ENCODE measurements around the gene FBXW7.

Gene FBXW7

GRCh38 chr4:152535903-152536544, at the start of gene FBXW7:
FBXW7 (minus strand) TSS chr4:152536092; CDS start chr4:152411803, 124,289 bp downstream.
- Histone ChIP-seq H3K27ac (ENCODE audit: low read depth, low read length) (peak within 1 kb of the TSS; percentile 94), H3K4me1 (ENCODE audit: control insufficient read depth, insufficient read depth, low read length) (peaks cover 10% of the 10 kb centered on the region), H3K9ac (ENCODE audit: low read length) (peak within 1 kb of the TSS; percentile 94), H3K36me3 (ENCODE audit: control insufficient read depth, insufficient read depth, low read length) (no peaks in the 10 kb centered on the region), H3K27me3 (ENCODE audit: control insufficient read depth, insufficient read depth, low read length) (no peaks in the 10 kb centered on the region), H3K4me3 (ENCODE audit: low read length) (peak within 1 kb of the TSS; percentile 100)

- no peak overlapping the region for H3K4me3 ChIP-seq (ENCODE audit: low read length)
- H3K9ac ChIP-seq (ENCODE audit: low read length) = no peak overlapping the region
- no peaks in the 10 kb centered on the region for H3K36me3 ChIP-seq (ENCODE audit: control insufficient read depth, insufficient read depth, low read length)
- H3K27ac ChIP-seq (ENCODE audit: low read depth, low read length) = no peak overlapping the region
- no peaks in the 10 kb centered on the region for H3K27me3 ChIP-seq (ENCODE audit: control insufficient read depth, insufficient read depth, low read length)
- no peaks in the 10 kb centered on the region for H3K4me1 ChIP-seq (ENCODE audit: control insufficient read depth, insufficient read depth, low read length)
Observed at GRCh38 chr4:152585023-152585441, 49.1 kb upstream of the FBXW7 start.

- Histone ChIP-seq H3K4me1 (ENCODE audit: control insufficient read depth, insufficient read depth, low read length) (no peaks in the 10 kb centered on the region), H3K27me3 (ENCODE audit: control insufficient read depth, insufficient read depth, low read length) (no peaks in the 10 kb centered on the region), H3K9ac (ENCODE audit: low read length) (no peak overlapping the region), H3K4me3 (ENCODE audit: low read length) (no peak overlapping the region), H3K36me3 (ENCODE audit: control insufficient read depth, insufficient read depth, low read length) (no peaks in the 10 kb centered on the region), H3K27ac (ENCODE audit: low read depth, low read length) (no peak overlapping the region)
Observed at GRCh38 chr4:152581536-152582160, 45.8 kb upstream of the FBXW7 start.

GRCh38 chr4:152579916-152580315, 44.0 kb upstream of the FBXW7 start:
- no peaks in the 10 kb centered on the region for H3K4me1 ChIP-seq (ENCODE audit: control insufficient read depth, insufficient read depth, low read length)
- no peak overlapping the region for H3K4me3 ChIP-seq (ENCODE audit: low read length)
- H3K9ac ChIP-seq (ENCODE audit: low read length) = no peak overlapping the region
- H3K27ac ChIP-seq (ENCODE audit: low read depth, low read length) = no peak overlapping the region
- H3K36me3 ChIP-seq (ENCODE audit: control insufficient read depth, insufficient read depth, low read length) = no peaks in the 10 kb centered on the region
- no peaks in the 10 kb centered on the region for H3K27me3 ChIP-seq (ENCODE audit: control insufficient read depth, insufficient read depth, low read length)

- Histone ChIP-seq H3K4me3 (ENCODE audit: low read length) (no peak overlapping the region), H3K27ac (ENCODE audit: low read depth, low read length) (no peak overlapping the region), H3K9ac (ENCODE audit: low read length) (no peak overlapping the region), H3K4me1 (ENCODE audit: control insufficient read depth, insufficient read depth, low read length) (no peaks in the 10 kb centered on the region), H3K27me3 (ENCODE audit: control insufficient read depth, insufficient read depth, low read length) (no peaks in the 10 kb centered on the region), H3K36me3 (ENCODE audit: control insufficient read depth, insufficient read depth, low read length) (no peaks in the 10 kb centered on the region)
Observed at GRCh38 chr4:152579107-152579764, 43.3 kb upstream of the FBXW7 start.

GRCh38 chr4:152578670-152579069, 42.8 kb upstream of the FBXW7 start:
- Histone ChIP-seq H3K9ac (ENCODE audit: low read length) (no peak overlapping the region), H3K27ac (ENCODE audit: low read depth, low read length) (no peak overlapping the region), H3K4me1 (ENCODE audit: control insufficient read depth, insufficient read depth, low read length) (no peaks in the 10 kb centered on the region), H3K36me3 (ENCODE audit: control insufficient read depth, insufficient read depth, low read length) (no peaks in the 10 kb centered on the region), H3K4me3 (ENCODE audit: low read length) (no peak overlapping the region), H3K27me3 (ENCODE audit: control insufficient read depth, insufficient read depth, low read length) (no peaks in the 10 kb centered on the region)

GRCh38 chr4:152577708-152578396, 42.0 kb upstream of the FBXW7 start:
- H3K27me3 ChIP-seq (ENCODE audit: control insufficient read depth, insufficient read depth, low read length) = no peaks in the 10 kb centered on the region
- no peak overlapping the region for H3K9ac ChIP-seq (ENCODE audit: low read length)
- H3K4me1 ChIP-seq (ENCODE audit: control insufficient read depth, insufficient read depth, low read length) = no peaks in the 10 kb centered on the region
- H3K4me3 ChIP-seq (ENCODE audit: low read length) = no peak overlapping the region
- H3K27ac ChIP-seq (ENCODE audit: low read depth, low read length) = no peak overlapping the region
- H3K36me3 ChIP-seq (ENCODE audit: control insufficient read depth, insufficient read depth, low read length) = no peaks in the 10 kb centered on the region

GRCh38 chr4:152575533-152575932, 39.6 kb upstream of the FBXW7 start:
- H3K27ac ChIP-seq (ENCODE audit: low read depth, low read length) = no peak overlapping the region
- H3K4me1 ChIP-seq (ENCODE audit: control insufficient read depth, insufficient read depth, low read length) = no peaks in the 10 kb centered on the region
- no peak overlapping the region for H3K4me3 ChIP-seq (ENCODE audit: low read length)
- H3K9ac ChIP-seq (ENCODE audit: low read length) = no peak overlapping the region
- H3K36me3 ChIP-seq (ENCODE audit: control insufficient read depth, insufficient read depth, low read length) = no peaks in the 10 kb centered on the region
- H3K27me3 ChIP-seq (ENCODE audit: control insufficient read depth, insufficient read depth, low read length) = no peaks in the 10 kb centered on the region

GRCh38 chr4:152573861-152574260, 38.0 kb upstream of the FBXW7 start:
- H3K9ac ChIP-seq (ENCODE audit: low read length) = no peak overlapping the region
- no peaks in the 10 kb centered on the region for H3K27me3 ChIP-seq (ENCODE audit: control insufficient read depth, insufficient read depth, low read length)
- H3K36me3 ChIP-seq (ENCODE audit: control insufficient read depth, insufficient read depth, low read length) = no peaks in the 10 kb centered on the region
- H3K4me1 ChIP-seq (ENCODE audit: control insufficient read depth, insufficient read depth, low read length) = no peaks in the 10 kb centered on the region
- H3K4me3 ChIP-seq (ENCODE audit: low read length) = no peak overlapping the region
- H3K27ac ChIP-seq (ENCODE audit: low read depth, low read length) = no peak overlapping the region

GRCh38 chr4:152572417-152573086, 36.7 kb upstream of the FBXW7 start:
- Histone ChIP-seq H3K27me3 (ENCODE audit: control insufficient read depth, insufficient read depth, low read length) (no peaks in the 10 kb centered on the region), H3K36me3 (ENCODE audit: control insufficient read depth, insufficient read depth, low read length) (no peaks in the 10 kb centered on the region), H3K27ac (ENCODE audit: low read depth, low read length) (no peak overlapping the region), H3K4me1 (ENCODE audit: control insufficient read depth, insufficient read depth, low read length) (no peaks in the 10 kb centered on the region), H3K4me3 (ENCODE audit: low read length) (no peak overlapping the region), H3K9ac (ENCODE audit: low read length) (no peak overlapping the region)

- Histone ChIP-seq H3K27me3 (ENCODE audit: control insufficient read depth, insufficient read depth, low read length) (no peaks in the 10 kb centered on the region), H3K9ac (ENCODE audit: low read length) (no peak overlapping the region), H3K27ac (ENCODE audit: low read depth, low read length) (no peak overlapping the region), H3K4me3 (ENCODE audit: low read length) (no peak overlapping the region), H3K36me3 (ENCODE audit: control insufficient read depth, insufficient read depth, low read length) (no peaks in the 10 kb centered on the region), H3K4me1 (ENCODE audit: control insufficient read depth, insufficient read depth, low read length) (no peaks in the 10 kb centered on the region)
Observed at GRCh38 chr4:152571770-152572169, 35.9 kb upstream of the FBXW7 start.

GRCh38 chr4:152571296-152571695, 35.4 kb upstream of the FBXW7 start:
- Histone ChIP-seq H3K9ac (ENCODE audit: low read length) (no peak overlapping the region), H3K27ac (ENCODE audit: low read depth, low read length) (no peak overlapping the region), H3K27me3 (ENCODE audit: control insufficient read depth, insufficient read depth, low read length) (no peaks in the 10 kb centered on the region)

More at GRCh38 chr4:152571296-152571695, 35.4 kb upstream of the FBXW7 start:
- Histone ChIP-seq H3K36me3 (ENCODE audit: control insufficient read depth, insufficient read depth, low read length) (no peaks in the 10 kb centered on the region), H3K4me1 (ENCODE audit: control insufficient read depth, insufficient read depth, low read length) (no peaks in the 10 kb centered on the region), H3K4me3 (ENCODE audit: low read length) (no peak overlapping the region)

Measured in rectal smooth muscle tissue (tissue), 1 donor.